Caco-2 (cell line): ENCODE data around the gene GSDMA. TPM values are rescaled to one million over a fixed set of nuclear protein-coding genes. Genes with fewer than 3 reads are reported as not detected.

ENCODE experiments used
- BruUV-seq: library from RNA; stranded (reverse); fragments of 400-500 nt; replicated peaks from 2 replicates; lab custom pipeline; 2021; lab: Mats Ljungman, UMichigan
- CTCF ChIA-PET: fragments of 300-600 bp; sonication (Branson Sonifier 250); formaldehyde crosslinking; loops from one replicate; lab custom pipeline; 2022; ENCODE audit warnings: antibody characterized with exemption; lab: Charles Lee
- POLR2A ChIA-PET: fragments of 300-600 bp; sonication (Branson Sonifier 250); formaldehyde crosslinking; loops from one replicate; lab custom pipeline; 2022; ENCODE audit warnings: antibody characterized with exemption; lab: Charles Lee
- DNase-seq, 2 experiments: peaks; one replicate each; pipeline versions ENCODE4 v3.0.0 to v3.0.0-alpha.2; 2020 to 2022
- H3K27me3 ChIP-seq: replicated peaks from 2 replicates; pipeline ENCODE4 v1.6.0; 2011; ENCODE audit warnings: low read length; ENCODE audit not compliant: control insufficient read depth, insufficient read depth
- H3K36me3 ChIP-seq: 2 replicates; pipeline ENCODE4 v1.5.1; 2011; ENCODE audit warnings: low read length; ENCODE audit not compliant: control insufficient read depth, insufficient read depth
- H3K4me1 ChIP-seq: fragments of 250-450 bp; sonication (Bioruptor Pico); 2 replicates; pipeline ENCODE4 v1.5.1; 2020; ENCODE audit warnings: mild to moderate bottlenecking
- H3K4me3 ChIP-seq: 2 replicates; pipeline ENCODE4 v1.5.1; 2011; ENCODE audit warnings: low read depth, mild to moderate bottlenecking, control low read depth, low read length
- H3K9me3 ChIP-seq: fragments of 250-450 bp; sonication (Bioruptor Pico); 2 replicates; pipeline ENCODE4 v1.5.1; 2020; ENCODE audit warnings: mild to moderate bottlenecking, moderate library complexity
- H3K27ac Mint-ChIP-seq: one replicate; pipeline ENCODE4 v1.8.0; 2022; ENCODE audit warnings: mixed read lengths; ENCODE audit not compliant: unreplicated experiment
- H3K27me3 Mint-ChIP-seq: one replicate; pipeline ENCODE4 v1.8.0; 2022; ENCODE audit warnings: mixed read lengths; ENCODE audit not compliant: insufficient read depth, unreplicated experiment
- H3K36me3 Mint-ChIP-seq: one replicate; pipeline ENCODE4 v1.8.0; 2022; ENCODE audit warnings: mild to moderate bottlenecking, mixed read lengths; ENCODE audit not compliant: insufficient read depth, unreplicated experiment
- H3K4me1 Mint-ChIP-seq: one replicate; pipeline ENCODE4 v1.8.0; 2022; ENCODE audit warnings: low read depth, mixed read lengths; ENCODE audit not compliant: unreplicated experiment
- H3K4me3 Mint-ChIP-seq: one replicate; pipeline ENCODE4 v1.8.0; 2022; ENCODE audit warnings: mild to moderate bottlenecking, moderate library complexity, mixed read lengths; ENCODE audit not compliant: unreplicated experiment
- H3K9me3 Mint-ChIP-seq: one replicate; pipeline ENCODE4 v1.8.0; 2022; ENCODE audit warnings: mixed read lengths; ENCODE audit not compliant: unreplicated experiment
- CTCF ChIP-seq, 2 experiments: fragments of 200-600 bp in 1 of 2; IDR thresholded peaks; 1 replicate in 1 of 2; 2 replicates in 1 of 2; pipeline versions ENCODE4 v1.5.1 to v1.8.0; 2011 to 2022; ENCODE audit warnings: antibody characterized with exemption in 1 of 2, control low read depth in 1 of 2, inconsistent platforms in 1 of 2, low read depth in 1 of 2, low read length in 1 of 2, mild to moderate bottlenecking in 1 of 2, moderate library complexity in 1 of 2; ENCODE audit not compliant: insufficient read depth in 1 of 2, severe bottlenecking in 1 of 2, unreplicated experiment in 1 of 2
- intact Hi-C: fragments of 100-400 bp; cut with micrococcal nuclease; formaldehyde crosslinking; loops from one replicate; pipeline ENCODE4 v1.10.0; 2022; ENCODE audit not compliant: unreplicated experiment
- total RNA-seq: library from RNA; stranded (reverse); gene quantifications from 2 replicates; pipeline ENCODE4 v1.2.3, GENCODE V29; 2022

Gene GSDMA
- total RNA-seq, 1 experiment from 2014 or later = not detected

GRCh38 chr17:39975801-39976200 lies 13.0 kb downstream of the GSDMA start:
- no peak for DNase-seq
- no peaks in the 10 kb centered on the region for H3K9me3 ChIP-seq
- intact Hi-C loops = no loop called here
- H3K4me3 ChIP-seq = no peak overlapping the region
- BruUV-seq = no TSS peak
- no peaks in the 10 kb centered on the region for H3K27me3 ChIP-seq
- no peaks in the 10 kb centered on the region for H3K36me3 ChIP-seq
- Mint-ChIP-seq H3K4me3 (no peak overlapping the region), H3K27me3 (no peaks in the 10 kb centered on the region), H3K36me3 (peaks cover 11% of the 10 kb centered on the region), H3K4me1 (peaks cover 14% of the 10 kb centered on the region), H3K27ac (no peak overlapping the region), H3K9me3 (no peaks in the 10 kb centered on the region)
- H3K4me1 ChIP-seq = no peaks in the 10 kb centered on the region
- TF ChIP-seq CTCF (IDR thresholded peaks at IDR 0.05; ENCODE audit: insufficient read depth in 1 of 2, low read depth in 1 of 2, low read length in 1 of 2, severe bottlenecking in 1 of 2, unreplicated experiment in 1 of 2) = no peak
- CTCF ChIA-PET = interaction anchor here (1.1 kb wide), 1 partner anchor 17 kb away, joined by 3 read pairs; no protein-coding TSS in a partner anchor
- POLR2A ChIA-PET = no interaction called here

GRCh38 chr17:39979016-39979670 lies 16.3 kb downstream of the GSDMA start:
- Mint-ChIP-seq H3K27ac (no peak overlapping the region), H3K9me3 (no peaks in the 10 kb centered on the region), H3K4me3 (peak overlapping the region; percentile 98), H3K4me1 (peaks cover 19% of the 10 kb centered on the region), H3K27me3 (no peaks in the 10 kb centered on the region), H3K36me3 (peaks cover 27% of the 10 kb centered on the region)
- BruUV-seq = no TSS peak
- TF ChIP-seq CTCF (IDR thresholded peaks at IDR 0.05; ENCODE audit: insufficient read depth in 1 of 2, low read depth in 1 of 2, low read length in 1 of 2, severe bottlenecking in 1 of 2, unreplicated experiment in 1 of 2) = no peak
- Histone ChIP-seq H3K4me3 (no peak overlapping the region), H3K4me1 (peaks cover 6% of the 10 kb centered on the region; the same call in 1 of the 2 replicates), H3K27me3 (no peaks in the 10 kb centered on the region), H3K9me3 (no peaks in the 10 kb centered on the region), H3K36me3 (no peaks in the 10 kb centered on the region)
- DNase-seq = no peak
- ChIA-PET POLR2A (no interaction called here), CTCF (interaction anchor here (2.0 kb wide), 1 partner anchor 20 kb away, joined by 39 read pairs; no protein-coding TSS in a partner anchor)
- intact Hi-C loops = no loop called here

- POLR2A ChIA-PET = interaction anchor here (0.5 to 1.6 kb wide), 11 partner anchors 27 to 238 kb away, joined by 3 to 14 read pairs (median 4); partner anchors contain the start of genes CASC3, LRRC3C, MED24 and ORMDL3
- H3K4me1 ChIP-seq = peaks cover 6% of the 10 kb centered on the region; the same call in 1 of the 2 replicates
- peak overlapping the region; percentile 97 for H3K27ac Mint-ChIP-seq
- CTCF ChIA-PET = interaction anchor here (0.6 to 2.0 kb wide), 15 partner anchors 21 to 361 kb away, joined by 3 to 39 read pairs (median 5); partner anchors contain the start of genes CSF3, IKZF3, LRRC3C and ORMDL3
- H3K9me3 ChIP-seq = no peaks in the 10 kb centered on the region
- TSS peak; percentile 62 for BruUV-seq
- no peaks in the 10 kb centered on the region for H3K27me3 Mint-ChIP-seq
- intact Hi-C loops = loop anchor here (1.0 kb wide), 2 partner anchors 21 to 63 kb away; no protein-coding TSS in a partner anchor
- peak; percentile 34 to 57 for TF ChIP-seq CTCF (IDR thresholded peaks at IDR 0.05; ENCODE audit: insufficient read depth in 1 of 2, low read depth in 1 of 2, low read length in 1 of 2, severe bottlenecking in 1 of 2, unreplicated experiment in 1 of 2)
- H3K36me3 Mint-ChIP-seq = peaks cover 35% of the 10 kb centered on the region
- peaks cover 19% of the 10 kb centered on the region for H3K4me1 Mint-ChIP-seq
- DNase-seq = peak in 1 of 2 experiments; percentile 53
- H3K27me3 ChIP-seq = no peaks in the 10 kb centered on the region
- peaks cover 2% of the 10 kb centered on the region for H3K36me3 ChIP-seq
- H3K9me3 Mint-ChIP-seq = no peaks in the 10 kb centered on the region
- H3K4me3 Mint-ChIP-seq = peak overlapping the region; percentile 98
- peak overlapping the region; percentile 53 for H3K4me3 ChIP-seq
Observed at GRCh38 chr17:39979893-39980350, 17.1 kb downstream of the GSDMA start.
